Breast epithelium (tissue), 3 donors: Measurements from ENCODE around the gene FBLN1.

Experiments
- CTCF ChIP-seq, 3 donors: fragments of 450-650 bp; IDR thresholded peaks; one replicate each; pipeline ENCODE4 v1.5.1; 2016 to 2017; ENCODE audit warnings: antibody characterized with exemption in 3 of 3, mild to moderate bottlenecking in 3 of 3, moderate library complexity in 3 of 3
- POLR2A ChIP-seq: fragments of 450-650 bp; IDR thresholded peaks from one replicate; pipeline ENCODE4 v1.6.1; 2016; ENCODE audit warnings: antibody characterized with exemption, mild to moderate bottlenecking, moderate library complexity
- POLR2AphosphoS5 ChIP-seq, 3 donors: sonication (generic); formaldehyde crosslinking; IDR thresholded peaks; one replicate each; pipeline ENCODE4 v1.6.1; 2017; ENCODE audit warnings: antibody characterized with exemption in 3 of 3

GRCh38 chr22:45617948-45618347, 115.3 kb downstream of the FBLN1 start:
- TF ChIP-seq POLR2AphosphoS5 (IDR thresholded peaks at IDR 0.05), result no peak
- TF ChIP-seq CTCF (IDR thresholded peaks at IDR 0.05), result no peak
- TF ChIP-seq POLR2A, result no peak
